Measurements from ENCODE around the gene BARD1.

- no peak for TF ChIP-seq CTCF (IDR thresholded peaks at IDR 0.05)
- TF ChIP-seq E2F1 (CRISPR knock-in tag; IDR thresholded peaks at IDR 0.05), result no peak
- no peak for TF ChIP-seq ZNF263 (CRISPR knock-in tag; IDR thresholded peaks at IDR 0.05; ENCODE audit: low read depth)
- TF ChIP-seq E2F4 (CRISPR knock-in tag; IDR thresholded peaks at IDR 0.05; ENCODE audit: borderline replicate concordance, low read depth), result no peak
- no peak for TF ChIP-seq ZNF512 (CRISPR knock-in tag; IDR thresholded peaks at IDR 0.05; ENCODE audit: borderline replicate concordance)
- no peak for TF ChIP-seq NR1H2 (CRISPR knock-in tag; IDR thresholded peaks at IDR 0.05)
- no peak for TF ChIP-seq AFF4 (CRISPR knock-in tag; IDR thresholded peaks at IDR 0.05; ENCODE audit: borderline replicate concordance)
- no peak for TF ChIP-seq USF2 (CRISPR knock-in tag; IDR thresholded peaks at IDR 0.05)
- TF ChIP-seq FOXJ3 (CRISPR knock-in tag; IDR thresholded peaks at IDR 0.05; ENCODE audit: borderline replicate concordance), result no peak
- TF ChIP-seq ZNF232 (CRISPR knock-in tag; IDR thresholded peaks at IDR 0.05), result no peak
- no peak for TF ChIP-seq E2F5 (CRISPR knock-in tag; IDR thresholded peaks at IDR 0.05)
Measured at GRCh38 chr2:214856137-214856536, 46.7 kb upstream of the BARD1 start.

All from WTC11 (cell line).